ENCODE results near the gene GJA3. TPM values are rescaled to one million over a fixed set of nuclear protein-coding genes. Genes with fewer than 3 reads are reported as not detected.

The GJA3 gene
- total and polyA plus RNA-seq, 9 donors, result 0.08 to 0.34 (median 0.15) TPM; not detected in 2

GRCh38 chr13:20102525-20103180 is 58.2 kb downstream of the GJA3 start:
- no peak for TF ChIP-seq EP300 (IDR thresholded peaks at IDR 0.05)
- TF ChIP-seq, protein P1, sequence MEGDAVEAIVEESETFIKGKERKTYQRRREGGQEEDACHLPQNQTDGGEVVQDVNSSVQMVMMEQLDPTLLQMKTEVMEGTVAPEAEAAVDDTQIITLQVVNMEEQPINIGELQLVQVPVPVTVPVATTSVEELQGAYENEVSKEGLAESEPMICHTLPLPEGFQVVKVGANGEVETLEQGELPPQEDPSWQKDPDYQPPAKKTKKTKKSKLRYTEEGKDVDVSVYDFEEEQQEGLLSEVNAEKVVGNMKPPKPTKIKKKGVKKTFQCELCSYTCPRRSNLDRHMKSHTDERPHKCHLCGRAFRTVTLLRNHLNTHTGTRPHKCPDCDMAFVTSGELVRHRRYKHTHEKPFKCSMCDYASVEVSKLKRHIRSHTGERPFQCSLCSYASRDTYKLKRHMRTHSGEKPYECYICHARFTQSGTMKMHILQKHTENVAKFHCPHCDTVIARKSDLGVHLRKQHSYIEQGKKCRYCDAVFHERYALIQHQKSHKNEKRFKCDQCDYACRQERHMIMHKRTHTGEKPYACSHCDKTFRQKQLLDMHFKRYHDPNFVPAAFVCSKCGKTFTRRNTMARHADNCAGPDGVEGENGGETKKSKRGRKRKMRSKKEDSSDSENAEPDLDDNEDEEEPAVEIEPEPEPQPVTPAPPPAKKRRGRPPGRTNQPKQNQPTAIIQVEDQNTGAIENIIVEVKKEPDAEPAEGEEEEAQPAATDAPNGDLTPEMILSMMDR (IDR thresholded peaks at IDR 0.05), result no peak
- no peak for TF ChIP-seq POLR2A (IDR thresholded peaks at IDR 0.05)
- WGBS, 3 donors, result 38 to 48% (median 39%) methylated on average over 9 of the region's 9 CpGs
- Histone ChIP-seq H3K27ac (no peak overlapping the region), H3K4me3 (no peak overlapping the region), H3K27me3 (no peaks in the 10 kb centered on the region), H3K4me1 (ENCODE audit: insufficient read depth) (no peaks in the 10 kb centered on the region), H3K36me3 (no peaks in the 10 kb centered on the region), H3K9me3 (no peaks in the 10 kb centered on the region)
- DNase-seq, result no peak
- intact Hi-C loops (cut with DNase I), result no loop called here

DNA sequence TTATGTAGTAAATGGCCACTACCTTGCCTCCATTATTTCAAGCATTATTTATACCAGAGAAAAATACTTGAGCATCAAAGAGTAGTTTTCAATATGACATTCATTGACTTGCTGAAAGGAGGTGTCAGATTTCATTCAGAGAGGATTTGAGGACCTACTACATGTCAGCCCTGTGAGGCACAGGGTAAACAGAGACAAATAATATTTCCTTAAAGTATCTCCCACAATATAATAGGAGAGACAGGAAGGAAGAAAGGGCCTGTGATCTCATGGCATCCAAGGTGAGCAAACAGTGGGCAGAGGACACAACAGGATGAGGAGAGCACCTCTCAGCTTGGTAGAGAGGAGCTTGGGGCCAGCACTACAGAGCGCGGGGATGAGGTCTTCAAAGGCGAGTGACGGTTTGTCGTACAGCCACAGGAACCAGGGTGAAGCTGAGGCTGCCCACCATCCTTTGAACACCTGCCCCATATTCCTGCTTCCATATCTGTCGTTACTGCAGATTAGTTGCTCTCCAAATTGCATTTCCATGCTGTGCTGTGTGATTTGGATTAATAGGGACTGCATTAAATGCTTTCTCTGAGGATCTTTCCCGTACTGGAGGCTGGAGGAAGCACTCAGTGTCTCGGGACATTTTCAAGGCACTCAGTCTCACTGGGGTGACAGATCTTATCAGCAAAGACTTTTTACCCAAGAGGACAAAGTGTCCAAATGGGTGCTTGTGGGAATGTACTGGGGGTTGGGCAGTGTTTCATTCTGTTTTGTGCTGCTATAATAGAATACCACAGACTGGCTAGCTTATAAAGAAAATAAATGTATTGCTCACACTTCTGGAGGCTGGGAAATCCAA is 59.2 kb downstream of the GJA3 start:
- H3K27me3 ChIP-seq, result no peaks in the 10 kb centered on the region
- no peak for DNase-seq
- H3K9me3 ChIP-seq, result no peaks in the 10 kb centered on the region
- H3K4me3 ChIP-seq, result no peak overlapping the region
- H3K4me1 ChIP-seq (ENCODE audit: insufficient read depth), result no peaks in the 10 kb centered on the region
- TF ChIP-seq, protein P1 (IDR thresholded peaks at IDR 0.05), result no peak
- TF ChIP-seq POLR2A (IDR thresholded peaks at IDR 0.05), result no peak
- no peak for TF ChIP-seq EP300 (IDR thresholded peaks at IDR 0.05)
- WGBS, 3 donors, result 56 to 66% (median 62%) methylated on average over 8 of the region's 8 CpGs
- H3K27ac ChIP-seq, result no peak overlapping the region
- H3K36me3 ChIP-seq, result no peaks in the 10 kb centered on the region
- intact Hi-C loops (cut with DNase I), result no loop called here

- H3K4me3 ChIP-seq, result no peak overlapping the region
- H3K9me3 ChIP-seq, result no peaks in the 10 kb centered on the region
- TF ChIP-seq, protein P1 (IDR thresholded peaks at IDR 0.05), result no peak
- no peak for TF ChIP-seq EP300 (IDR thresholded peaks at IDR 0.05)
- TF ChIP-seq POLR2A (IDR thresholded peaks at IDR 0.05), result no peak
- no peaks in the 10 kb centered on the region for H3K4me1 ChIP-seq (ENCODE audit: insufficient read depth)
- no peaks in the 10 kb centered on the region for H3K27me3 ChIP-seq
- no peaks in the 10 kb centered on the region for H3K36me3 ChIP-seq
- H3K27ac ChIP-seq, result no peak overlapping the region
- intact Hi-C loops (cut with DNase I), result no loop called here
- no peak for DNase-seq
- 38 to 56% (median 49%) methylated on average over 9 of the region's 9 CpGs for WGBS, 3 donors
Measured at GRCh38 chr13:20099319-20099718, 61.5 kb downstream of the GJA3 start.

- no peaks in the 10 kb centered on the region for H3K4me1 ChIP-seq (ENCODE audit: insufficient read depth)
- no peak overlapping the region for H3K27ac ChIP-seq
- H3K27me3 ChIP-seq, result no peaks in the 10 kb centered on the region
- H3K4me3 ChIP-seq, result no peak overlapping the region
- no peaks in the 10 kb centered on the region for H3K36me3 ChIP-seq
- intact Hi-C loops (cut with DNase I), result no loop called here
- 28 to 50% (median 37%) methylated on average over 6 of the region's 6 CpGs for WGBS, 3 donors
- no peaks in the 10 kb centered on the region for H3K9me3 ChIP-seq
- TF ChIP-seq EP300 (IDR thresholded peaks at IDR 0.05), result no peak
- no peak for TF ChIP-seq POLR2A (IDR thresholded peaks at IDR 0.05)
- TF ChIP-seq, protein P1 (IDR thresholded peaks at IDR 0.05), result no peak
- DNase-seq, result no peak
Measured at GRCh38 chr13:20093951-20094350, 66.9 kb downstream of the GJA3 start.

Data from ovary (tissue), 9 donors.